Measurements from ENCODE around the gene TIAL1.

Gene TIAL1

DNA sequence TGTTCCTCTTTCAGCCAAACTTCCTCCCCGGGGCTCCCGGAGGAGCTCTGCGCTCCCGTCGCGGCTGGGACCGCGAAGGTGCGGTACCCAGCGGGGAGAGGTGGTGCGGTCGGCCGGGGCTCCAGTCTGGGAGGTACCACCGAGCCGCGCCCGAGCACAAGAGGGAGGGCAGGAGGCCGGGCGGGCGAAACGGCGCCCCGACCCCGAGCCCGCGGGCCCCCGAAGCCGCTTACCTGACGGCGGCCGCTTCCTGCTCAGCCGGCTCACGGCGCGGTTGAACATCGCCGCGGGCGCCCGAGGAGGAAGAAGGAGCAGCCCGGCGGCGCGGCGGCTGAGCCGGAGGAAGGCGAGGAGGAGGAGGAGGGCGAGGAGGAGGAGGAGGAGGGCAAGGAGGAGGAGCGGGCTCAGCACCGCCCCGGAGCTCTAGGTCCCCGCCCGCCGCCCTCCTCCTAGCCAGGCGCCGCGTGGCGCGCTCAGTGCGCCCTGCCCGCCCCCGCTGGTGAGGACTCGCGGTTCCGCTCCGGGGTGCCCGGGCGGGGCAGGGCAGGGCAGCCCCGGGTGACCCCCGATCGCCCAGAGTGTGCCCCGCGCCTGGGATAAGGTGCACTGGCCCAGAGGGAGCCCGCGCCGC is 54.3 kb downstream of the TIAL1 start, which contains the start of gene RGS10:
RGS10 (minus strand) TSS at position 363 of the 631 bp plus-strand sequence; CDS start at position 282, 81 bp downstream.
- peak within 1 kb of the TSS; percentile 74 for H3K4me3 ChIP-seq (ENCODE audit: control insufficient read depth, low read depth, low read length)
- TF ChIP-seq, protein P1, sequence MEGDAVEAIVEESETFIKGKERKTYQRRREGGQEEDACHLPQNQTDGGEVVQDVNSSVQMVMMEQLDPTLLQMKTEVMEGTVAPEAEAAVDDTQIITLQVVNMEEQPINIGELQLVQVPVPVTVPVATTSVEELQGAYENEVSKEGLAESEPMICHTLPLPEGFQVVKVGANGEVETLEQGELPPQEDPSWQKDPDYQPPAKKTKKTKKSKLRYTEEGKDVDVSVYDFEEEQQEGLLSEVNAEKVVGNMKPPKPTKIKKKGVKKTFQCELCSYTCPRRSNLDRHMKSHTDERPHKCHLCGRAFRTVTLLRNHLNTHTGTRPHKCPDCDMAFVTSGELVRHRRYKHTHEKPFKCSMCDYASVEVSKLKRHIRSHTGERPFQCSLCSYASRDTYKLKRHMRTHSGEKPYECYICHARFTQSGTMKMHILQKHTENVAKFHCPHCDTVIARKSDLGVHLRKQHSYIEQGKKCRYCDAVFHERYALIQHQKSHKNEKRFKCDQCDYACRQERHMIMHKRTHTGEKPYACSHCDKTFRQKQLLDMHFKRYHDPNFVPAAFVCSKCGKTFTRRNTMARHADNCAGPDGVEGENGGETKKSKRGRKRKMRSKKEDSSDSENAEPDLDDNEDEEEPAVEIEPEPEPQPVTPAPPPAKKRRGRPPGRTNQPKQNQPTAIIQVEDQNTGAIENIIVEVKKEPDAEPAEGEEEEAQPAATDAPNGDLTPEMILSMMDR (IDR thresholded peaks at IDR 0.05; ENCODE audit: control insufficient read depth, insufficient read depth, low read depth, low read length, missing control alignments), result no peak
- DNase-seq (ENCODE audit: low read depth), result peak; percentile 46

DNA sequence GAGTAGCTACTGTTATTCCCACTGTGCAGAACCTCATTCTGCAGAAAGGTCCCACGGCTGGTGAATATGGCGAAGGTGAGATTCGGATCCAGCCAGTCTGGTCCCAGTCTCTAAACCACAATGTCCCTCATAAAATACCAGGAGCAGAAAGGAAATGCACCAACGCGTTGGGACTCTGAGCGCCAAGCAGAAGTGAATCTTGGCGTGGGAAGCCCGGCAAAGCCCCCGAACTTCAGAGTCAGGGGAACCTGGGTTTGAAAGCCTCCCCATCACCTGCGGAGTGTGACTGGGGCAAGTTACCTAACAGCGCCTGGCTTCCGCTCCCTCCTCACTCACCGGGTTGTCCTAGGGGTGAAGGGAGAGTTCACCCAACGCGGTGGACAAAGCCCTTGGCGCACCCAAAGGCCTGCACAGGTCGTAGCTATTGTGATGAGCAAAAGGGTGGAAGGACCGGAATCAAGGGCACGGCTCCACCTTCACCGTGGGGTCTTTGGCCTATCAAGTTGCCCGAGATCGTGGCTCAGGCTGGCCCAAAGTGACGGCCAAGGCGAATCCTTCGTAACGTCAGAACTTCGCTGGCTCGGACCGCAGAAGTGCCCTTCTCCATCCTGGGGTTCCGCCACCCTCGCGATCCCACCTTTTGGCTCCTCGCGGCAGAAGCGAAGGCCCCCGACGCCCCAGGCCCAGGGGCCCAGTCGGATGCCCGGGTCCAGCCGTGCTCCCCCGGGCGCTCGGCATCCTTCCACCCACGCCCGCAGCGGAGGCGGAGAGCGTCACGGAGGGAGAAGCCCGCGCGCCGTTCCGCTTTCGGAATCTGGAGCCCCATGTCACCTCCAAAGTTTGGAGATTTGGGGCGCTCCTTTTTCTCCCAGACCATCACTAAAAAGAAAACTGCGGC is 55.1 kb downstream of the TIAL1 start:
- peak overlapping the region; percentile 74 for H3K4me3 ChIP-seq (ENCODE audit: control insufficient read depth, low read depth, low read length)
- no peak for DNase-seq (ENCODE audit: low read depth)
- TF ChIP-seq, protein P1 (IDR thresholded peaks at IDR 0.05; ENCODE audit: control insufficient read depth, insufficient read depth, low read depth, low read length, missing control alignments), result no peak

DNA sequence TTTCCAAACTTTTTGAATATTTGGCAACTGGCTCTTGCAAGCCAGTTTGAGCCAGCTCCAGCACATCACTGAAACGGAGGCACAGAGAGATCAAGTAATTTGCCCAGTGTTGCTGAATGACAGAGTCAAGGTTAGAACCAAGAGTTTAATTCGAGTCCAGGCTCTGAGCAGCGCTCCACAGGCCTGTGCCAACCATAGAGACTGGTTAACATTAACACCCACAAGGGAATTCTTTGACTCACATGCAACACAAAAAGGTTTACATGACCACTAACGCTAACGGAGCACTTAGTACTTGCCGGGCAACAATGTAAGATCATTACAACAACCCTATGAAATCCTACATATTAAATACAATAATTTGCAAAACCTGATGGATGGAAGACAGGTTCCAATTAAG is 55.7 kb downstream of the TIAL1 start:
- no peak for DNase-seq (ENCODE audit: low read depth)
- TF ChIP-seq, protein P1 (IDR thresholded peaks at IDR 0.05; ENCODE audit: control insufficient read depth, insufficient read depth, low read depth, low read length, missing control alignments), result no peak
- peak overlapping the region; percentile 74 for H3K4me3 ChIP-seq (ENCODE audit: control insufficient read depth, low read depth, low read length)

DNA sequence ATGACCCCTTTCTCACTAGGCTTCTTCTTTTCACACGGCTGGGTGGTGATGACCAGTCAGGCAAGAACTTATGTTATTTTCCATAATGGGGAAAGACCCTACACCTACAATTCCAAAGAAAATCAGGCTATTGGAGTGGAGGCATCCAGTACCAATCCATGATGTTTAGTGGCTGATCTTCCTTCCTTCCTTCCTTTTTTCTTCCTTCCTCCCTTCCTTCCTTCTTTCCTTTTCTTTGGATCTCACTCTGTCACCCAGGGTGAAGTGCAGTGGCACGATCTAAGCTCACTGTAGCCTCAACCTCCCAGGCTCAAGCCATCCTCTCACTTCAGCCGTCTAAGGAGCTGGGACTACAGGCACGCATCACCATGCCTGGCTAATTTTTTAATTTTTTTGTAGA is 56.7 kb downstream of the TIAL1 start:
- no peak for DNase-seq (ENCODE audit: low read depth)
- H3K4me3 ChIP-seq (ENCODE audit: control insufficient read depth, low read depth, low read length), result no peak overlapping the region
- TF ChIP-seq, protein P1 (IDR thresholded peaks at IDR 0.05; ENCODE audit: control insufficient read depth, insufficient read depth, low read depth, low read length, missing control alignments), result no peak

DNA sequence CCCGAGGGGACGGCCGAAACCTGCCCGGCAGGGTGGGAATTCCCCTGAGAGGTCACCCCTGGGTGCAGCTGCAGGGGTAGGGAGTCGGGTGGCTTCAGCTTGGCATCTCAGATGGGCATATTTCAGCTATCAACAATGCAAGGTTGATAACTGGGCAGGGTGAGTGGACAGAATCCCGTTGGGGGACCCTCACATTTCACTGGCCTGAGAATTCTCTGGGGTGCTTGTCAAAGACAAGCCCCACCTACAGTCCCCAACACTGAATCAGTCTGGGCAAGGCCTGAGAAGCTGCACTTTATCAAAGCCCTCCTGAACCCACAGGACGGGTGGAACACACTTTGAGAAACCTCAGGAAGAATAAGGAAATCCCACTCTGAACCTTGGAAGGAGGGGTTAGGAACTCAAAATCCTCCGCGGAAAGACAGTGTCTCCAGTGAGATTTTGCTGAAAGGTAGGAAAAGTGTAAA is 57.4 kb downstream of the TIAL1 start:
- TF ChIP-seq, protein P1 (IDR thresholded peaks at IDR 0.05; ENCODE audit: control insufficient read depth, insufficient read depth, low read depth, low read length, missing control alignments), result no peak
- no peak for DNase-seq (ENCODE audit: low read depth)
- no peak overlapping the region for H3K4me3 ChIP-seq (ENCODE audit: control insufficient read depth, low read depth, low read length)

DNA sequence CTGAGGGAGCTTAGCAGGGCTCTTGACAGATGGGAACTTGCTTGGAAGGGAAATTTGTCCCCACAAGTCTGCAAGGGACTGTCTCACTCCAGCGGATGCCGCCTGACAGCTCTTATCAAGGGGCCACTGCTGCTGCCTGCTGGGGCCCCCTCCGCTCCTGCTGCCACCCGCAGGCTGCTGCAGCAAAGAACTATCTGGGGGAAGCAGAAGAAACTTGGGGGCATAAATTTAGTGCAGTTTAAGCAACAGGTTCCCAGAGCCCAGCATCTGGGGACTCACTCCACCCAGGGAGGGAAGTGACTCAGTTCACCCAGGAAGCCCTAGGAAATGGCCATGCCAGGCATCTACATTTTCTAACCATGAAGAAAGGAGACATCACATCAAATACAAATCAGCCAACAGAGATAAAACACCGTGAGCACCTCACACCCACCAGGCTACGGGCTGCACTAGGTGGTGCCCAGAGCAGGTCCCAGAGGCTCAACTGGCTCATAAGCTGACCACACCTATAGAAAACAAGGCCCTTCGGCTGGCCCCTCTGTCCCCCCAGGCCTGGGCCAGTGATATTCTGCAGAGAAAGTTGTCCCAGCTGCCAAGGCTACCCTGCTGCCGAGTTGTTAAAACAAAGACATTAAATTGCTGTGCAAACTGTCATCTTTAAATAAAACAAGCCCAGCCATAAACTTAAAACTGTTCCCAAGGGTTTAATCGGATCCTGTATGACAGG is 58.0 kb downstream of the TIAL1 start:
- no peak for DNase-seq (ENCODE audit: low read depth)
- TF ChIP-seq, protein P1 (IDR thresholded peaks at IDR 0.05; ENCODE audit: control insufficient read depth, insufficient read depth, low read depth, low read length, missing control alignments), result peak; percentile 5
- H3K4me3 ChIP-seq (ENCODE audit: control insufficient read depth, low read depth, low read length), result no peak overlapping the region

Measured in AG09309 (cell line).